ENCODE results near the gene AGBL1. TPM values are rescaled to one million over a fixed set of nuclear protein-coding genes. Genes with fewer than 3 reads are reported as not detected.

Gene AGBL1
- total and polyA plus RNA-seq, 9 donors: under 0.01 to 0.02 TPM; not detected in 7

GRCh38 chr15:86616771-86617170, 537.1 kb downstream of the AGBL1 start:
- H3K4me1 ChIP-seq (ENCODE audit: insufficient read depth): no peaks in the 10 kb centered on the region
- H3K27ac ChIP-seq: no peak overlapping the region
- TF ChIP-seq EP300 (IDR thresholded peaks at IDR 0.05): no peak
- TF ChIP-seq CTCF (IDR thresholded peaks at IDR 0.05): no peak
- no peak for TF ChIP-seq POLR2A (IDR thresholded peaks at IDR 0.05)
- DNase-seq: no peak
- H3K36me3 ChIP-seq: no peaks in the 10 kb centered on the region
- H3K4me3 ChIP-seq: no peak overlapping the region
- intact Hi-C loops (cut with DNase I): no loop called here
- no peaks in the 10 kb centered on the region for H3K9me3 ChIP-seq
- H3K27me3 ChIP-seq: no peaks in the 10 kb centered on the region
- WGBS, 3 donors: 62 to 67% (median 63%) methylated on average over 1 of the region's 1 CpG

GRCh38 chr15:86620157-86620556, 540.5 kb downstream of the AGBL1 start:
- H3K4me3 ChIP-seq: no peak overlapping the region
- no peaks in the 10 kb centered on the region for H3K9me3 ChIP-seq
- 37 to 62% (median 37%) methylated on average over 5 of the region's 5 CpGs for WGBS, 3 donors
- H3K27ac ChIP-seq: no peak overlapping the region
- intact Hi-C loops (cut with DNase I): no loop called here
- no peaks in the 10 kb centered on the region for H3K36me3 ChIP-seq
- H3K27me3 ChIP-seq: no peaks in the 10 kb centered on the region
- H3K4me1 ChIP-seq (ENCODE audit: insufficient read depth): no peaks in the 10 kb centered on the region
- no peak for DNase-seq
- no peak for TF ChIP-seq POLR2A (IDR thresholded peaks at IDR 0.05)
- TF ChIP-seq EP300 (IDR thresholded peaks at IDR 0.05): no peak
- TF ChIP-seq CTCF (IDR thresholded peaks at IDR 0.05): no peak

GRCh38 chr15:86620641-86621349, 541.1 kb downstream of the AGBL1 start:
- H3K9me3 ChIP-seq: no peaks in the 10 kb centered on the region
- H3K4me3 ChIP-seq: no peak overlapping the region
- no peaks in the 10 kb centered on the region for H3K27me3 ChIP-seq
- intact Hi-C loops (cut with DNase I): no loop called here
- no peaks in the 10 kb centered on the region for H3K4me1 ChIP-seq (ENCODE audit: insufficient read depth)
- no peak overlapping the region for H3K27ac ChIP-seq
- H3K36me3 ChIP-seq: no peaks in the 10 kb centered on the region
- TF ChIP-seq EP300 (IDR thresholded peaks at IDR 0.05): no peak
- TF ChIP-seq CTCF (IDR thresholded peaks at IDR 0.05): no peak
- no peak for TF ChIP-seq POLR2A (IDR thresholded peaks at IDR 0.05)
- DNase-seq: no peak
- WGBS, 3 donors: 18 to 33% (median 24%) methylated on average over 8 of the region's 8 CpGs

- no peak overlapping the region for H3K27ac ChIP-seq
- TF ChIP-seq EP300 (IDR thresholded peaks at IDR 0.05) (no peak), POLR2A (IDR thresholded peaks at IDR 0.05) (no peak), CTCF (IDR thresholded peaks at IDR 0.05) (no peak)
- H3K4me3 ChIP-seq: no peak overlapping the region
- no peak for DNase-seq
- no peaks in the 10 kb centered on the region for H3K9me3 ChIP-seq
- no peaks in the 10 kb centered on the region for H3K27me3 ChIP-seq
- intact Hi-C loops (cut with DNase I): no loop called here
- 41 to 69% (median 49%) methylated on average over 2 of the region's 2 CpGs for WGBS, 3 donors
- H3K36me3 ChIP-seq: no peaks in the 10 kb centered on the region
- no peaks in the 10 kb centered on the region for H3K4me1 ChIP-seq (ENCODE audit: insufficient read depth)
Observed at GRCh38 chr15:86623236-86623635, 543.6 kb downstream of the AGBL1 start.
